Activated naive CD8-positive, alpha-beta T cell treated with anti-CD3 and anti-CD28 coated beads for 36 hours (primary cell): Measurements from ENCODE around the gene SLC4A5. TPM values are rescaled to one million over a fixed set of nuclear protein-coding genes. Genes with fewer than 3 reads are reported as not detected.
A peak's percentile ranks its signal among the peaks of the same experiment; 100 is the strongest.
"Not testable (repeated sequence)": the region's sequence is repeated elsewhere in the genome, so short reads cannot be mapped to it uniquely, and the experiment has no call there.

Experiments
- DNase-seq: peaks from one replicate; pipeline ENCODE4 v3.0.0; 2021
- H3K27ac Mint-ChIP-seq: one replicate; pipeline ENCODE4 v1.8.0; 2022; ENCODE audit warnings: mild to moderate bottlenecking, moderate library complexity, mixed read lengths
- H3K27me3 Mint-ChIP-seq: one replicate; pipeline ENCODE4 v1.8.0; 2022; ENCODE audit warnings: mild to moderate bottlenecking, mixed read lengths
- H3K36me3 Mint-ChIP-seq: one replicate; pipeline ENCODE4 v1.8.0; 2021; ENCODE audit warnings: mild to moderate bottlenecking, mixed read lengths
- H3K4me1 Mint-ChIP-seq: one replicate; pipeline ENCODE4 v1.8.0; 2021; ENCODE audit warnings: mixed read lengths
- H3K4me3 Mint-ChIP-seq: one replicate; pipeline ENCODE4 v1.8.0; 2022; ENCODE audit warnings: mild to moderate bottlenecking, moderate library complexity, mixed read lengths
- H3K9me3 Mint-ChIP-seq: one replicate; pipeline ENCODE4 v1.8.0; 2022; ENCODE audit warnings: mixed read lengths
- total RNA-seq, 2 experiments: library from RNA; stranded (reverse); gene quantifications; one replicate each; pipeline ENCODE4 v1.2.3, GENCODE V29; 2021

Gene SLC4A5
- total RNA-seq, 2 experiments from 2014 or later = 0.74 to 1.5 TPM

- no peaks in the 10 kb centered on the region for H3K27me3 Mint-ChIP-seq
- no peaks in the 10 kb centered on the region for H3K9me3 Mint-ChIP-seq
- H3K4me1 Mint-ChIP-seq = peaks cover 69% of the 10 kb centered on the region
- peak overlapping the region; percentile 97 for H3K27ac Mint-ChIP-seq
- H3K36me3 Mint-ChIP-seq = peaks cover 86% of the 10 kb centered on the region
- peak overlapping the region; percentile 40 for H3K4me3 Mint-ChIP-seq
- DNase-seq = no peak
Observed at GRCh38 chr2:74204436-74204835, 138.8 kb downstream of the SLC4A5 start.

GRCh38 chr2:74201596-74201995 lies 141.6 kb downstream of the SLC4A5 start:
- H3K9me3 Mint-ChIP-seq = no peaks in the 10 kb centered on the region
- peak overlapping the region; percentile 78 for H3K27ac Mint-ChIP-seq
- H3K4me1 Mint-ChIP-seq = peaks cover 72% of the 10 kb centered on the region
- peak overlapping the region; percentile 99 for H3K4me3 Mint-ChIP-seq
- H3K27me3 Mint-ChIP-seq = peaks cover 12% of the 10 kb centered on the region
- peaks cover 75% of the 10 kb centered on the region for H3K36me3 Mint-ChIP-seq
- DNase-seq = no peak

DNA sequence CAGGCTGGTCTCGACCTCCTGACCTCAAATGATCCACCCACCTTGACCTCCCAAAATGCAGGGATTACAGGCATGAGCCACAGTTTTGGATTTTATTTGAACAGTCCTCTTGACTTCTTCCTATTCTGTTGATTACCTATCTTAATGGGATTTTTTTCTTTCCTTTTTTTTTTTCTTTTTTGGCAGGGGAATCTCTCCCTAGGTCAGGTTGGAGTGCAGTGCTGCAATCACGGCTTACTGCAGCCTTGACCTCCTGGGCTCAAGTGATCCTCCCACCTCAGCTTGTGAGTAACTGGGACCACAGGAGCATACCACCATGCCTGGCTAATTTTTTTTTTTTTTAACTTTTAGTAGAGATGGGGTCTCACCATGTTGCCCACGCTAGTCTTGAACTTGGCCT lies 142.0 kb downstream of the SLC4A5 start:
- Mint-ChIP-seq H3K27me3 (peaks cover 12% of the 10 kb centered on the region), H3K36me3 (peaks cover 71% of the 10 kb centered on the region)
- DNase-seq = no peak

GRCh38 chr2:74199871-74200305 lies 143.3 kb downstream of the SLC4A5 start:
- no peaks in the 10 kb centered on the region for H3K9me3 Mint-ChIP-seq
- peaks cover 58% of the 10 kb centered on the region for H3K36me3 Mint-ChIP-seq
- peaks cover 12% of the 10 kb centered on the region for H3K27me3 Mint-ChIP-seq
- H3K4me1 Mint-ChIP-seq = peaks cover 55% of the 10 kb centered on the region
- H3K27ac Mint-ChIP-seq = peak overlapping the region; percentile 100
- no peak for DNase-seq
- peak overlapping the region; percentile 99 for H3K4me3 Mint-ChIP-seq

More for the DNA sequence above, 142.0 kb downstream of the SLC4A5 start:
- peaks cover 68% of the 10 kb centered on the region for H3K4me1 Mint-ChIP-seq
- no peaks in the 10 kb centered on the region for H3K9me3 Mint-ChIP-seq
- H3K4me3 Mint-ChIP-seq = peak overlapping the region; percentile 99
- H3K27ac Mint-ChIP-seq = peak overlapping the region; percentile 78

- H3K27me3 Mint-ChIP-seq = peaks cover 12% of the 10 kb centered on the region
- H3K4me1 Mint-ChIP-seq = peaks cover 49% of the 10 kb centered on the region
- H3K27ac Mint-ChIP-seq = peak overlapping the region; percentile 100
- no peak for DNase-seq
- no peaks in the 10 kb centered on the region for H3K9me3 Mint-ChIP-seq
- peak overlapping the region; percentile 99 for H3K4me3 Mint-ChIP-seq
- H3K36me3 Mint-ChIP-seq = peaks cover 52% of the 10 kb centered on the region
Observed at GRCh38 chr2:74199275-74199701, 143.9 kb downstream of the SLC4A5 start.

GRCh38 chr2:74198461-74199274 lies 144.5 kb downstream of the SLC4A5 start, which contains the start of gene MTHFD2:
Gene MTHFD2, plus strand, starts transcription at chr2:74198615. Its CDS starts 27 bp downstream, at chr2:74198642.
- H3K27ac Mint-ChIP-seq = peak within 1 kb of the TSS; percentile 100

GRCh38 chr2:74198023-74198460 lies 145.2 kb downstream of the SLC4A5 start:
- no peak for DNase-seq
- H3K27me3 Mint-ChIP-seq = peaks cover 12% of the 10 kb centered on the region
- H3K4me1 Mint-ChIP-seq = peaks cover 39% of the 10 kb centered on the region
- H3K4me3 Mint-ChIP-seq = peak overlapping the region; percentile 99
- H3K27ac Mint-ChIP-seq = peak overlapping the region; percentile 100
- peaks cover 45% of the 10 kb centered on the region for H3K36me3 Mint-ChIP-seq
- H3K9me3 Mint-ChIP-seq = no peaks in the 10 kb centered on the region

More at GRCh38 chr2:74198461-74199274, 144.5 kb downstream of the SLC4A5 start, which contains the start of gene MTHFD2:
- Mint-ChIP-seq H3K4me1 (peaks cover 44% of the 10 kb centered on the region), H3K36me3 (peaks cover 47% of the 10 kb centered on the region), H3K9me3 (no peaks in the 10 kb centered on the region), H3K27me3 (peaks cover 12% of the 10 kb centered on the region), H3K4me3 (peak within 1 kb of the TSS; percentile 99)
- DNase-seq = peak; percentile 94

DNA sequence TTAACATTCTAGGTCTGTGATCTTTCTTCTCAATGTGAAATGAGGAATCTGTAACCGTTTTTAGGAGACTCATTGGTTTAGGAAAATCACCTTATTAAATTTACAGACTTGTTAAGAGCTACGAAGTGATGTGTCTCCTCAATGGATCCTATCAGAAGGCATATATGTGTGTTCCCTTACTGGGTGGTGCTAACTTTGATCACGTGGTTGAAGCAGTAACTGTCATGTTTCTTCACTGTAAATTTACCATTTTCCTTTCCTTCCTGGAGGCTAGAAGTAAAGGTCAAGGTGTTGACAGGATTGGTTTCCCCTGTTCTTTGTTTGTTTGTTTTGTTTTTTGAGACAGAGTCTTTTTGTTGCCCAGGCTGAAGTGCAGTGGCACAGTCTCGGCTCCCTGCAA lies 146.2 kb downstream of the SLC4A5 start:
- DNase-seq = no peak
- Mint-ChIP-seq H3K36me3 (peaks cover 37% of the 10 kb centered on the region), H3K27me3 (peaks cover 12% of the 10 kb centered on the region), H3K4me1 (peaks cover 34% of the 10 kb centered on the region), H3K27ac (no peak overlapping the region), H3K9me3 (no peaks in the 10 kb centered on the region), H3K4me3 (no peak overlapping the region)

- Mint-ChIP-seq H3K4me3 (no peak overlapping the region), H3K27me3 (peaks cover 16% of the 10 kb centered on the region), H3K36me3 (peaks cover 18% of the 10 kb centered on the region)
Observed at GRCh38 chr2:74194799-74195198, 148.4 kb downstream of the SLC4A5 start.

GRCh38 chr2:74191596-74192380 lies 151.4 kb downstream of the SLC4A5 start:
- no peaks in the 10 kb centered on the region for H3K4me1 Mint-ChIP-seq
- no peak overlapping the region for H3K27ac Mint-ChIP-seq
- peaks cover 4% of the 10 kb centered on the region for H3K27me3 Mint-ChIP-seq
- no peak for DNase-seq
- H3K9me3 Mint-ChIP-seq = no peaks in the 10 kb centered on the region
- no peaks in the 10 kb centered on the region for H3K36me3 Mint-ChIP-seq
- no peak overlapping the region for H3K4me3 Mint-ChIP-seq

More at GRCh38 chr2:74194799-74195198, 148.4 kb downstream of the SLC4A5 start:
- DNase-seq = no peak
- no peaks in the 10 kb centered on the region for H3K9me3 Mint-ChIP-seq
- H3K4me1 Mint-ChIP-seq = peaks cover 19% of the 10 kb centered on the region
- H3K27ac Mint-ChIP-seq = no peak overlapping the region

DNA sequence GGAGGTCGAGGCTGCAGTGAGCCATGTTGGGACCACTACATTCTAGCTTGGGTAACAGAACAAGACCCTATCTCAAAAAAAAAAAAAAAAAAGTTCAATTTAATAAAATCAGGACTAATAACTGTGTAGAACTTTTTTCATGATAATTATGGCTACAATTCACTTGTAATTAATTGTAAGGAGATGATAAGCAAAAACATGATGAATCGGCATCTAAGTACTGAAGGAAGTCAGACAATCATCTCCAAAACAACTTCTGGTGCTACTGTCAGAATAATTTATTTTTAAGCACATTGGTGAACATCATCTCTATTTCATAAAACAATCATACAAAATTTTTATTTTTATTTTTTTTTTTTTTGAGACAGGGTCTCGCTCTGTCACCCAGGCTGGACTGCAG lies 154.5 kb downstream of the SLC4A5 start:
- Mint-ChIP-seq H3K27me3 (peaks cover 4% of the 10 kb centered on the region), H3K9me3 (no peaks in the 10 kb centered on the region), H3K36me3 (no peaks in the 10 kb centered on the region), H3K27ac (no peak overlapping the region), H3K4me1 (peaks cover 9% of the 10 kb centered on the region), H3K4me3 (no peak overlapping the region)
- DNase-seq = no peak

DNA sequence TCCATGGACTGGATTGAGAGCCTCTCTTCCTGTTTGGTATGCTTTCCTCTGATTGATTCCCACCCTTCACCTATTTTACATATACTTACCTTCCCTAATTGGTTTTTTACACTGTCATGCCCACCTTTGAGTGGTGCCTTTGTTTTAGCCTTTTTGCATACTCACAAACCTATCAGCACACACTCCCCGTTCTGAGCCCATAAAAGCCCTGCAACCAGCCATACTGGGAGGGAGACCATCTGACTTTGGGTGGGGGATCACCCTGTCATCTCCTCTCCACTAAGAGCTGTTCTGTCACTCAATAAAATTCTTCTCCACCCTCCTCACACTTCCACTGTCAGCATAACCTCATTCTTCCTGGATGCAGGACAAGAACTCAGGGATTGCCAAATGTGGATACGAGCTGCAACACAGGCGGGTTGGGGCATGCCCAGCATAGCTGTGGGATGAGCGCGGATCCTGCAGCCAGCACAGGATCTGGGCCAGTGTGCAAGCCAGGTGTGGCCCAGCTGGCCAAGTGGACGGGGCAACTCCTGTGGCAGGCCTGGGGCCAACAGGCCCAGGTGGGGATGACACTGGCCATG lies 155.1 kb downstream of the SLC4A5 start:
- Mint-ChIP-seq H3K36me3 (no peaks in the 10 kb centered on the region), H3K27ac (no peak overlapping the region), H3K4me3 (no peak overlapping the region), H3K4me1 (peaks cover 9% of the 10 kb centered on the region), H3K9me3 (no peaks in the 10 kb centered on the region), H3K27me3 (peaks cover 4% of the 10 kb centered on the region)
- no peak for DNase-seq

- H3K9me3 Mint-ChIP-seq, DNase-seq, H3K27me3 Mint-ChIP-seq, H3K36me3 Mint-ChIP-seq, H3K27ac Mint-ChIP-seq, H3K4me3 Mint-ChIP-seq: not testable (repeated sequence)
- peaks cover 10% of the 10 kb centered on the region for H3K4me1 Mint-ChIP-seq
Observed at GRCh38 chr2:74186706-74187105, 156.5 kb downstream of the SLC4A5 start.

DNA sequence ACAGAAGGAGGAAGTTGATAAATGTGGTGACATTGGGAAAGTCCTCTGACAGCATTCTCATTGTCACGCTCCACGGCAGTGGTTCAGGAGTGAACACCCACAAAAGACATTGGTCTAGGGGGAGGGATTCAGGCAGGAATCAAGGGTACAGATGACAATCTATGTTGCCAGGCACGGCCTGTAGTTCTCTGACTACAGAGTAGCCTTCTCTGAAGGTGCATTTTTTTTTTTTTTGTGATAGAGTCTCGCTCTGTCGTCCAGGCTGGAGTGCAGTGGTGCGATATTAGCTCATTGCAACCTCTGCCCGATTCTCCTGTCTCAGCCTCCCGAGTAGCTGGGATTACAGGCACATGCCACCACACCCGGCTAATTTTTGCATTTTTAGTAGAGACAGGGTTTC lies 157.2 kb downstream of the SLC4A5 start:
- DNase-seq = peak; percentile 52
- peaks cover 13% of the 10 kb centered on the region for H3K4me1 Mint-ChIP-seq
- H3K9me3 Mint-ChIP-seq = no peaks in the 10 kb centered on the region
- H3K27me3 Mint-ChIP-seq = peaks cover 1% of the 10 kb centered on the region
- H3K36me3 Mint-ChIP-seq = no peaks in the 10 kb centered on the region
- peak overlapping the region; percentile 83 for H3K27ac Mint-ChIP-seq
- no peak overlapping the region for H3K4me3 Mint-ChIP-seq

DNA sequence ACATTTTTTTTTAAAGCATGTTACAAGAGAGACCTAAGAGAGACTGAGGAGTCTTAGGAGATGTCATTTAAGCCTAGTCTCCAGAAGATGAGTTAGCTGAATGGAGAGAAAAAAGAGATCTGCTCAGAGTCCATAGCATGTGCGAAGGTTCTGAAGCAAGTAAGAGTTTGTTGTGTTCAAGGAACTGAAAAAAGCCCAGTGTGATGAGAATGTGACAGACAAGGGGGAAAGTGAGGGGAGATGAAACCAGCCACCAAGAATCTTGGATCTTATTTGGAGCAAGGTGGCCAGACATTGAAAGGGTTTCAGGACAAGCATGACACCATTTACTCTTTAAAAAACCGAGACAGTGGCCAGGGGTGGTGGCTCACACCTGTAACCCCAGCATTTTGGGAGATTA lies 159.3 kb downstream of the SLC4A5 start:
- Mint-ChIP-seq H3K36me3 (no peaks in the 10 kb centered on the region), H3K27me3 (no peaks in the 10 kb centered on the region), H3K4me1 (peaks cover 17% of the 10 kb centered on the region), H3K9me3 (no peaks in the 10 kb centered on the region), H3K27ac (no peak overlapping the region), H3K4me3 (no peak overlapping the region)
- no peak for DNase-seq
